Fibroblast of pulmonary artery (primary cell): ENCODE data around the gene ZFAND3.

Source experiments
- DNase-seq: peaks from one replicate; pipeline ENCODE4 v3.0.0-alpha.2; 2010; ENCODE audit warnings: low read depth
- H3K4me3 ChIP-seq: replicated peaks from 2 replicates; pipeline ENCODE4 v1.5.1; 2011; ENCODE audit warnings: low read depth, mild to moderate bottlenecking, control low read depth, low read length, moderate library complexity
- TF ChIP-seq, protein P1 (sequence below): IDR thresholded peaks from 2 replicates; pipeline ENCODE4 v1.5.1; 2011; ENCODE audit warnings: mild to moderate bottlenecking, control low read depth, low read length, inconsistent platforms; ENCODE audit errors: missing control alignments

ZFAND3 gene

DNA sequence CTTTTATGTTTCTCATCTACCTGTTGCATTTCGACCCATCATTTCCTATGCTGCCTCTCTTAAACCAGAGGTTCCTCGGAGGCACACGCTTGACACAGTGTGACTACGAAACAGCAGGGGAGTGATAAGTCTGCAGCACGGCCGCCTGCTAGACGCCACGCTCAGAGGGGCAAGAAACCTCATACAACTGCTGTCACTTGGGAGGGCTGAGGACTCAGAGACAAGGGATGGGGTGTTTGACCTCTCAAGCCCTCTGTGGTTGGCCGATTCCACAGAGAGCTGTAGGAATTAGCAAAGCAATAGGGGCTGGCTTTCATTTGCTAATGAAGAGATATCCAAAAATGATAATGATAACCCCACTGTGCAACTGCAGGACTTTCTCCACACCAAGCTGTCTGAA is 372.5 kb downstream of the ZFAND3 start:
- no peak for DNase-seq
- H3K4me3 ChIP-seq: no peak overlapping the region
- TF ChIP-seq, protein P1, sequence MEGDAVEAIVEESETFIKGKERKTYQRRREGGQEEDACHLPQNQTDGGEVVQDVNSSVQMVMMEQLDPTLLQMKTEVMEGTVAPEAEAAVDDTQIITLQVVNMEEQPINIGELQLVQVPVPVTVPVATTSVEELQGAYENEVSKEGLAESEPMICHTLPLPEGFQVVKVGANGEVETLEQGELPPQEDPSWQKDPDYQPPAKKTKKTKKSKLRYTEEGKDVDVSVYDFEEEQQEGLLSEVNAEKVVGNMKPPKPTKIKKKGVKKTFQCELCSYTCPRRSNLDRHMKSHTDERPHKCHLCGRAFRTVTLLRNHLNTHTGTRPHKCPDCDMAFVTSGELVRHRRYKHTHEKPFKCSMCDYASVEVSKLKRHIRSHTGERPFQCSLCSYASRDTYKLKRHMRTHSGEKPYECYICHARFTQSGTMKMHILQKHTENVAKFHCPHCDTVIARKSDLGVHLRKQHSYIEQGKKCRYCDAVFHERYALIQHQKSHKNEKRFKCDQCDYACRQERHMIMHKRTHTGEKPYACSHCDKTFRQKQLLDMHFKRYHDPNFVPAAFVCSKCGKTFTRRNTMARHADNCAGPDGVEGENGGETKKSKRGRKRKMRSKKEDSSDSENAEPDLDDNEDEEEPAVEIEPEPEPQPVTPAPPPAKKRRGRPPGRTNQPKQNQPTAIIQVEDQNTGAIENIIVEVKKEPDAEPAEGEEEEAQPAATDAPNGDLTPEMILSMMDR: no peak

DNA sequence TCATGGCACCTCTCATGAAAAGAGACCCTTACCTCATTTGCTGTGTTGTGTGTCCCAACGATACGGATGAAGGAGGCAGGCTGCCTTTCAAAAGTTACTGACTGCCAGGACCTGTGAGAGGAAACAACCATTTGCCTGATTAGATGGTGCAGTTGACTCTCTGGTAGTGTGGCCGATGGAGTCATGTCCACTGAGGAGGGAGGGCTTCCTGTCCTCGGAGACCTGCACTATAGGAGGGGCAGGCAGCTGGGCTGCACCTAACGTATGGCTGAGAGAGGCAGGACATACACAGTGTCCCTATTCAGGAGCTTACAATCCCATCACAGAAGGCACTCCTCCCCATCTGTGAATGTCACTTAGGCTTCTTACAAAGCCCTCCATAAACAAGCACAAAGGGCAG is 373.0 kb downstream of the ZFAND3 start:
- H3K4me3 ChIP-seq: no peak overlapping the region
- DNase-seq: no peak
- TF ChIP-seq, protein P1: no peak

DNA sequence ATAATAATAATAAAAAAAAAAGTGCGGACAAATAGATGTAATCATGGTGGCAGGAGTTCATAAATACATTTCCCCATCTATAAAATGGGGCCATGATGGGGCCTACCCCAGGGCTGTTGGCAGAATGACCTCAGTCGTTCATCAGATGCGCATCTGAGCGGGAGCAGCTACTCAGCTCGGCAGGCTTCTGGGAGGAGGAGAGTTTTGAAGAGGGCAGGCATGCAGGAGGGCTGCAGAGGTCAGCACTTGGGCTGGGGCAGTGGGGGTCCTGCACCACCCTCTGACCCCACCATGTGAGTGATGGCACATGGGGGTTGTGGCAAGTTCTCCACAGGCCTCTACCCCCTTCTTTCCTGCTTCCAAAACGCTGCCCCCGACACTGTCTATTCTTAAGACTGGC is 373.5 kb downstream of the ZFAND3 start:
- TF ChIP-seq, protein P1: no peak

DNA sequence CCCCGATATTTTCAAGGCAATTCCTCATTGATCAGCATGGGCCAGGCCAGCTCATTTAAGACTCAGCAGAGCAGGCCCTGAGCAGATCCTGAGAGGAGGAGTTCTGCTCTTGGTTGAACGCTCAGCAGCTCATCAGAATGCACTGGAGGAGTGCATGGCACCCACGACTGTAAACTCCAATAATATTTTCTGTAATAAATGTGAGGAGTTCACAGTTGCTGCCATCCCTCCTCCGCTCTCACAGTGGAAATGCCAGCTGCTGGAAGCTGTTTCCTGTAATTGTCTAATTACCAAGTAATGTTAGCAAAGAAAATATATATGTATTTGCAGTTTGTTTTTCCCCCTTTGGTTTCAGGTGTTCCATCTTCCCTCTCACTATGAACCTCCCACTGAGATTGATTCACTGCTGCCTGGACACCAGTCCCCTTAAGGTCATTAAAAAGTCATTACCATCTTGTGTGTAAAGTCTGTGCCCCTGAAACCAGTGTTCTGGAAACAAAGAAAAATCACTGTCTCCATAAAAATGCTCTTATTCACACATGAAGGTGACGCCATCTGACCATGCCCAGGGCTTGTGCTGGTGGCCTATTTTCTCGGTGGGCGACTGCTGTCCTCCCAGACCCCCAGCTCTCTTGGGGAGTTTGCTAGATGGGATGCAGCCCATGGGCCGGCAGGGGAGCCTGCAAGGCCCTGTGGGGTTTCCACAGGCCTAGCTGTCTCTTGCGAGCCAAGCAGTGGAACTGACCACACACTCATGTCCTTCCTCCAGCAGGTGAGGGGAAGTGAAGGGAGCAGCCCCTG is 374.2 kb downstream of the ZFAND3 start:
- no peak overlapping the region for H3K4me3 ChIP-seq
- DNase-seq: no peak
- TF ChIP-seq, protein P1: no peak

More for the DNA sequence above, 373.5 kb downstream of the ZFAND3 start:
- DNase-seq: no peak
- no peak overlapping the region for H3K4me3 ChIP-seq

DNA sequence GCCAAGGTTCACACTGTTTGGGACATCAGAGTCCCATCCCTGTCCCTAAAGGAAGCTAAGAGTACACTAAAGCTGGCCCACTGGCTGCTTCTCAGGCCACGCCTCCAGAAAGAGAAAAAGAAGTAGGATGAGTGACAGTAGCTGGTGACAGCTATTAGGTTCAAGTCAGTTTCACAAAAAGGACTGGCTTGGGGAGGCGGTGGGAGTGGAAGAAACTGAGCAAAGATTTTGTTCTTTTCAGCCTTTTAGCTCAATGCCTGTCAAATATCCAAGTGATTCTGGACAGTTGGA is 374.7 kb downstream of the ZFAND3 start:
- H3K4me3 ChIP-seq: no peak overlapping the region
- DNase-seq: no peak
- TF ChIP-seq, protein P1: no peak

DNA sequence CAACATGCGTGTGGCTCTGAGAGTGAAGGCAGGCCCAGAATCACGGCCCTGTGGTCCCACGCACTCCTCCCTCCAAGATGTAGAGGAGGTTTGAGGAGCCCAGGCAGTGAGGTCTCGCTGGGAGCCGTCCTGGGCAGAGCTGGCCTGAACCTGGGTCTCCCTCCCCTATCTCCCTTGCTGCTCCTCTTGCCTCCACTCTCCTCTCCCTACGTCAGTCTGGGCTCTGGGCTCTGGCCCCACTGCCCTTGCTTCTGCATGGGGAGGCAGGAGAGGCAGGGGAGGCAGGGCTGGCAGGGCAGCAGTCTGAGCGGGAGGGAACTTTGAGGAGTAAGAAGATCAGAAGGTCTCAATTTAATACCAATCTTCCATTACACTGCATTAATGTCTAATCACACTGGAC is 375.1 kb downstream of the ZFAND3 start:
- TF ChIP-seq, protein P1: no peak
- H3K4me3 ChIP-seq: no peak overlapping the region
- no peak for DNase-seq

DNA sequence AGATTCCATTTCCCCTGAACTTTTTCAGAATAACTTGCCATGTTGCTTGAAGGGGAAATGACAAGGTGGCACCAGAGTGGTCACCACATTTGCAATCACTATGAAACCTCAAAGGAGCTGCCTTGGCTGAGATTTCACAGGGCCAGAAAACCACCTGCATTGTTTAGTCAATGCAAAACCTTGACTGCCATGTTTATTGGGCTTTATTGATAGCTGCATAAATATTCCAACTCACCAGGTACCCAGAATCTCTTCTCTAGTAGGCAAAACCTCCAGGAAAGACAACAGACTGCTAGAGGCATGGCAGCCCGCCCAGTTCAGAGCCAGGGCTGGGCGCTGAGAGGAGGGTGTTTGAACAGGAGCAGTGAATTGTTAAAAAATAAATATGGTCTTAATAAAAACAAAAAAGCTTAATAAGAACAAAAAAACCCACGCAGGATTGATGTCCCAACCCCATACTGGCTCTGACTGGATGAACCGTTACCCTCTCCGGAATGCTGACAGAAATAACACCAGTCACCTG is 375.6 kb downstream of the ZFAND3 start:
- TF ChIP-seq, protein P1: no peak
- DNase-seq: no peak
- no peak overlapping the region for H3K4me3 ChIP-seq
